GM12801 (cell line): ENCODE results near the gene SNAPIN.

ENCODE experiments used
- CTCF ChIP-seq: IDR thresholded peaks from one replicate; pipeline ENCODE4 v1.5.1; 2011; ENCODE audit warnings: control low read depth; ENCODE audit not compliant: insufficient read length; ENCODE audit errors: extremely low read depth

The SNAPIN gene

GRCh38 chr1:153688276-153688675 is 29.8 kb downstream of the SNAPIN start:
- TF ChIP-seq CTCF = no peak

DNA sequence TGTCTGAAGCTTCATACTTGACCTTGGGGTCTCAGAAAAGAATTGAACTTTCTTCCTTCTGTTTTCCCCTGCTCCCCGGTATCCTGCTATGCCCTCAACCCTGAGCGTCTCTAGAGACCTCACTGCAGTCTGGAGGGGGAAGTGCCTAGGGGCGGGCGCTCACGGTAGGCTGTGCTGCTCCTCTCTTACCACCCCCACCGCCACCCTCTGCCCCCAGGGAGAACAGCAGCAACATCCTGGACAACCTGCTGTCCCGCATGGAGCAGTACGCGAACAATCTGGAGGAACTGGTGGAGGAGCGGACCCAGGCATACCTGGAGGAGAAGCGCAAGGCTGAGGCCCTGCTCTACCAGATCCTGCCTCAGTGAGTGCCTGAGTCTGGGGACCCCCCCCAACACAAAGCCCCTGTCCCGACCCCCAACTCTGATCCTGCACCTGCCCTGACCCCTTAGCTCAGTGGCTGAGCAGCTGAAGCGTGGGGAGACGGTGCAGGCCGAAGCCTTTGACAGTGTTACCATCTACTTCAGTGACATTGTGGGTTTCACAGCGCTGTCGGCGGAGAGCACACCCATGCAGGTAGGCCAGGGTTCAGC is 30.3 kb downstream of the SNAPIN start:
- no peak for TF ChIP-seq CTCF

- no peak for TF ChIP-seq CTCF
These were observed 35.0 kb downstream of the SNAPIN start for GRCh38 chr1:153693466-153693865.

GRCh38 chr1:153696741-153697140 is 38.2 kb downstream of the SNAPIN start:
- TF ChIP-seq CTCF = no peak

- no peak for TF ChIP-seq CTCF
These were observed 38.9 kb downstream of the SNAPIN start for GRCh38 chr1:153697191-153698019.

DNA sequence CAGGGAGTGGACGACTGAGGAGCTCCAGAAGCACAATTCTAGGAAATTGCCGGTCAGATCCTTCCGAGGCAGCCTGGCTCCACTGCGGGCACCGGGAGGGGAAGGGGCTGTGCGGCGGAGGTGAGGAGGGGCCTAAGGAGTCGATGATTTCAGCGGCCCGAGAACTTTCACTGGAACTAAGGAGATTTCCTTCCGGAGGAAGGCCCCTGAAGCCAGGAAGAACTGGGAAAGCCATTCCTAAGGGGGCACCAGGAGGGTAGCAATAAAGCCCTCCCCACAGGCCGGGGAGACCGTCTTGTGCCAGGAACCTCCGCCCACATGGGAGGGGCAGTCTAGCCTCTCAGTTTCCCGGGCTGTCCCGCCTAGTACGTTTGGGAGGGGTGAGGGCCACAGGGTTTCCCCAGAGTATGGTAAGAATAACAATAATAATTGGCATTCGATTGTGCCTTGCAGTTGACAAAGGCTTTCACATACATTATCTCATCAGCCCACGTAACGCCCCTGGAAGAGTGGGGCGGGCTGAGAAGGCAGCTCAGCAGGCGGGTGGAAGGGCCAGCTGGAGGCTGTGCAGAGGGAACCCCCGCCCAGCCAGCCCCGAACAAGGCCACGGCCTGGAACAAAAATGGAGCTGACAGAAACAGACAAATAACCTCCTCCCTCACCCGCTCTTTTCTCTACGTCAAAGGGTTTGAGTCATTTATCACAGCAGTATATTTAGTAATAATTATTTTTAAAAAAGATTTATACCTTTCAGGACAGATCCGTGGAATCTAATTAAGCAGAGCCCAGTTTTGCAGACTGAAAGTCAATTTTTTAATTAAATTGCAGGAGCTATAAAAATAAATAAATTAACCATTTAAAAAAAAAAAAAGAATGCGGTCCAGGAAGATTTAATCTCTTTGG is 39.8 kb downstream of the SNAPIN start:
- TF ChIP-seq CTCF = no peak
